CD4-positive, alpha-beta T cell treated with Interferon gamma for 1 hour (primary cell): ENCODE measurements around the gene SURF6.
"Not testable (repeated sequence)": the region's sequence is repeated elsewhere in the genome, so short reads cannot be mapped to it uniquely, and the experiment has no call there.

Experiments used
- DNase-seq: peaks from one replicate; pipeline ENCODE4 v3.0.0-alpha.2; 2020

The SURF6 gene

GRCh38 chr9:133283255-133284032, 52.5 kb downstream of the SURF6 start:
- DNase-seq: not testable (repeated sequence)

GRCh38 chr9:133282464-133283238, 53.3 kb downstream of the SURF6 start:
- DNase-seq: no peak

GRCh38 chr9:133280392-133280791, 55.6 kb downstream of the SURF6 start:
- DNase-seq: no peak
